GM12878 (cell line): ENCODE data around the gene PPP2R5C. TPM values are rescaled to one million over a fixed set of nuclear protein-coding genes. Genes with fewer than 3 reads are reported as not detected.

Experiments used
- ATAC-seq: fragments of 200-7000 bp; cut with Tn5 transposase; 3 replicates; pipeline ENCODE4 v1.9.1; 2020; ENCODE audit warnings: mild to moderate bottlenecking, moderate library complexity
- BruUV-seq: library from RNA; stranded (reverse); fragments of 400-500 nt; replicated peaks from 2 replicates; lab custom pipeline; 2021; lab: Mats Ljungman, UMichigan
- CTCF ChIA-PET: fragments of 300-600 bp; sonication (Branson Sonifier 250); formaldehyde crosslinking; extraction: SDS; loops from one replicate; lab custom pipeline; 2021; ENCODE audit warnings: inconsistent platforms; lab: Yijun Ruan, JAX
- POLR2A ChIA-PET: fragments of 350-600 bp; formaldehyde crosslinking; extraction: SDS; loops from one replicate; lab custom pipeline; 2021; ENCODE audit warnings: inconsistent platforms; lab: Charles Lee
- RAD21 ChIA-PET: fragments of 300-600 bp; sonication (Branson Sonifier 250); formaldehyde crosslinking; loops from one replicate; lab custom pipeline; 2023; ENCODE audit warnings: antibody characterized with exemption; ENCODE audit not compliant: unreplicated experiment; lab: Charles Lee
- SMC1A ChIA-PET: fragments of 300-600 bp; sonication (Branson Sonifier 250); formaldehyde crosslinking; loops from one replicate; lab custom pipeline; 2023; ENCODE audit not compliant: unreplicated experiment, uncharacterized antibody; lab: Charles Lee
- DNase-seq: peaks from one replicate; pipeline ENCODE4 v3.0.0-alpha.2; 2011; ENCODE audit warnings: low read depth, low spot score
- FAIRE-seq: peaks from 3 replicates; lab custom pipeline; 2011; peaks lifted over from hg19 to GRCh38; lab: Jason Lieb, UNC
- H2AFZ ChIP-seq: 2 replicates; pipeline ENCODE4 v1.6.0; 2011; ENCODE audit warnings: low read depth, low read length, control low read depth; ENCODE audit not compliant: control insufficient read depth
- H3K27ac ChIP-seq: 2 replicates; pipeline ENCODE4 v1.5.1; 2011; ENCODE audit warnings: control low read depth; ENCODE audit not compliant: control insufficient read depth, insufficient read depth
- H3K27me3 ChIP-seq, 2 experiments: replicated peaks in 1 of 2; 2 replicates each; pipeline versions ENCODE4 v1.6.0 to v1.6.1; 2011; ENCODE audit warnings: low read length in 1 of 2; ENCODE audit not compliant: control insufficient read depth in 2 of 2, insufficient read depth in 2 of 2
- H3K36me3 ChIP-seq, 2 experiments: 2 replicates each; pipeline ENCODE4 v1.5.1; 2011; ENCODE audit warnings: low read length in 1 of 2; ENCODE audit not compliant: control insufficient read depth in 2 of 2, insufficient read depth in 2 of 2
- H3K4me1 ChIP-seq: 2 replicates; pipeline ENCODE4 v1.6.1; 2011; ENCODE audit warnings: mild to moderate bottlenecking, low read length, moderate library complexity, mixed read lengths; ENCODE audit not compliant: control insufficient read depth, insufficient read depth
- H3K4me2 ChIP-seq: 2 replicates; pipeline ENCODE4 v1.6.0; 2011; ENCODE audit warnings: control low read depth; ENCODE audit not compliant: control insufficient read depth, insufficient read depth
- H3K4me3 ChIP-seq: fragments of 200-600 bp; sonication (generic); 2 replicates; pipeline ENCODE4 v1.5.1; 2016
- H3K79me2 ChIP-seq: 2 replicates; pipeline ENCODE4 v1.6.0; 2011; ENCODE audit warnings: low read length; ENCODE audit not compliant: control insufficient read depth, insufficient read depth
- H3K9ac ChIP-seq: 2 replicates; pipeline ENCODE4 v1.8.0; 2011; ENCODE audit warnings: low read length, control low read depth, mixed read lengths; ENCODE audit not compliant: control insufficient read depth, insufficient read depth
- H3K9me3 ChIP-seq: replicated peaks from 3 replicates; pipeline ENCODE4 v1.5.1; 2011; ENCODE audit warnings: mild to moderate bottlenecking, low read length; ENCODE audit not compliant: control insufficient read depth, insufficient read depth
- H4K20me1 ChIP-seq: 2 replicates; pipeline ENCODE4 v1.6.0; 2011; ENCODE audit not compliant: control insufficient read depth, insufficient read depth
- BACH1 ChIP-seq: fragments of 450-650 bp; IDR thresholded peaks from 2 replicates; pipeline ENCODE4 v1.6.1; 2017; ENCODE audit warnings: mild to moderate bottlenecking, borderline replicate concordance
- BMI1 ChIP-seq: fragments of 450-650 bp; IDR thresholded peaks from 2 replicates; pipeline ENCODE4 v1.6.1; 2016; ENCODE audit warnings: mild to moderate bottlenecking, moderate library complexity, borderline replicate concordance
- BRCA1 ChIP-seq: IDR thresholded peaks from 2 replicates; pipeline ENCODE4 v1.6.1; 2011; ENCODE audit warnings: low read depth, low read length, improper control_type of control experiment
- EP300 ChIP-seq, 2 experiments: fragments of 150-350 bp in 1 of 2; IDR thresholded peaks; 2 replicates each; pipeline ENCODE4 v1.6.1; 2011 to 2012; ENCODE audit warnings: low read depth in 2 of 2, low read length in 2 of 2, borderline replicate concordance in 1 of 2, improper control_type of control experiment in 1 of 2, inconsistent platforms in 1 of 2; ENCODE audit not compliant: control insufficient read depth in 1 of 2
- FOXK2 ChIP-seq: fragments of 450-650 bp; IDR thresholded peaks from 2 replicates; pipeline ENCODE4 v1.6.1; 2017; ENCODE audit warnings: mild to moderate bottlenecking, moderate library complexity
- IKZF2 ChIP-seq, 2 experiments: fragments of 450-650 bp; IDR thresholded peaks; 2 replicates each; pipeline ENCODE4 v1.6.1; 2017; ENCODE audit warnings: mild to moderate bottlenecking in 2 of 2, moderate library complexity in 2 of 2
- RAD51 ChIP-seq: fragments of 450-650 bp; IDR thresholded peaks from 2 replicates; pipeline ENCODE4 v1.6.1; 2016; ENCODE audit warnings: moderate library complexity, mild to moderate bottlenecking, inconsistent platforms
- SMARCA5 ChIP-seq: fragments of 450-650 bp; IDR thresholded peaks from 2 replicates; pipeline ENCODE4 v1.6.1; 2017; ENCODE audit warnings: mild to moderate bottlenecking
- SRF ChIP-seq, 2 experiments: IDR thresholded peaks; 2 replicates each; pipeline ENCODE4 v1.6.1; 2011; ENCODE audit warnings: low read depth in 2 of 2, low read length in 2 of 2, mild to moderate bottlenecking in 1 of 2, moderate library complexity in 1 of 2
- STAT3 ChIP-seq: IDR thresholded peaks from 2 replicates; pipeline ENCODE4 v1.6.1; 2011; ENCODE audit warnings: low read depth, low read length, improper control_type of control experiment
- SUZ12 ChIP-seq: fragments of 200-600 bp; sonication (generic); IDR thresholded peaks from one replicate; pipeline ENCODE4 v1.6.1; 2018; ENCODE audit warnings: antibody characterized with exemption, mild to moderate bottlenecking; ENCODE audit not compliant: unreplicated experiment
- TCF7 ChIP-seq: IDR thresholded peaks from 2 replicates; pipeline ENCODE4 v1.6.1; 2014; ENCODE audit warnings: antibody characterized with exemption, borderline replicate concordance
- ZBTB33 ChIP-seq: fragments of 450-650 bp; IDR thresholded peaks from 2 replicates; pipeline ENCODE4 v1.6.1; 2017; ENCODE audit warnings: mild to moderate bottlenecking
- ZNF217 ChIP-seq: fragments of 450-650 bp; IDR thresholded peaks from 2 replicates; pipeline ENCODE4 v1.6.1; 2017; ENCODE audit warnings: antibody characterized with exemption, mild to moderate bottlenecking
- ZNF592 ChIP-seq: fragments of 450-650 bp; IDR thresholded peaks from 2 replicates; pipeline ENCODE4 v1.6.1; 2017; ENCODE audit warnings: mild to moderate bottlenecking, moderate library complexity
- ZNF622 ChIP-seq: fragments of 450-650 bp; IDR thresholded peaks from 2 replicates; pipeline ENCODE4 v1.6.1; 2017; ENCODE audit warnings: mild to moderate bottlenecking, inconsistent platforms
- WGBS: methylation state at CpG from one replicate; pipeline ENCODE4 v1.1.6; 2016; ENCODE audit warnings: low lambda C conversion rate; ENCODE audit not compliant: insufficient replicate concordance, insufficient coverage; ENCODE audit errors: missing lambda C conversion rate; 5-methylcytosine and 5-hydroxymethylcytosine counted together
- in situ Hi-C: fragments of 300-500 bp; cut with MboI; formaldehyde crosslinking; loops from 9 replicates; pipeline ENCODE4 v1.14.3; 2018; ENCODE audit warnings: mixed read lengths
- intact Hi-C: fragments of 100-400 bp; cut with micrococcal nuclease; formaldehyde crosslinking; loops from one replicate; pipeline ENCODE4 v1.14.2; 2022; ENCODE audit not compliant: unreplicated experiment
- polyA plus RNA-seq, 11 experiments: library from polyadenylated mRNA; depleted of rRNA in 4 of 11; unstranded in 6 of 11; stranded (reverse) in 5 of 11; fragments of >200 nt; fragmentation: Nextera tagmentation in 4 of 11; fragmentation: Illumina TruSeq in 1 of 11; extraction: Ambion mirVana in 4 of 11; extraction: Trizol in 1 of 11; gene quantifications; 1 replicate in 1 of 11; 2 replicates in 10 of 11; pipeline versions ENCODE4 v1.2.1 to v1.2.3, GENCODE V29; 2011 to 2016; ENCODE audit warnings: inconsistent platforms in 2 of 11, missing spikeins in 2 of 11, low read depth in 1 of 11
- total RNA-seq, 4 experiments: library from RNA; depleted of rRNA in 3 of 4; stranded (reverse); fragments of >200 nt in 3 of 4; fragmentation: Illumina TruSeq in 1 of 4; extraction: Trizol in 1 of 4; gene quantifications; 2 replicates each; pipeline versions ENCODE4 v1.2.1 to v1.2.3, GENCODE V29; 2013 to 2021

The PPP2R5C gene
- total and polyA plus RNA-seq, 10 of the 15 experiments (the other 5 are each of a cell fraction or from before 2014, with no cell fraction given) = 106 to 199 (median 144) TPM

GRCh38 chr14:101934601-101935150 is 173.2 kb downstream of the PPP2R5C start (continued):
- TF ChIP-seq ZNF592 (no peak), SUZ12 (no peak), BMI1 (no peak), SMARCA5 (no peak), ZNF217 (no peak), RAD51 (no peak), FOXK2 (no peak)
- TF ChIP-seq, all 136 proteins: peak for 0

GRCh38 chr14:101937926-101938767 is 176.6 kb downstream of the PPP2R5C start:
- ChIA-PET CTCF (no interaction called here), RAD21 (interaction anchor here (0.7 to 1.0 kb wide), 2 partner anchors 94 to 228 kb away, joined by 3 read pairs; no protein-coding TSS in a partner anchor), POLR2A (no interaction called here), SMC1A (interaction anchor here (0.6 kb wide), 1 partner anchor 54 kb away, joined by 3 read pairs; no protein-coding TSS in a partner anchor)
- Histone ChIP-seq H3K4me1 (no peaks in the 10 kb centered on the region), H4K20me1 (no peaks in the 10 kb centered on the region), H3K27me3 (no peaks in the 10 kb centered on the region), H3K36me3 (no peaks in the 10 kb centered on the region), H3K9me3 (no peaks in the 10 kb centered on the region), H3K79me2 (no peaks in the 10 kb centered on the region), H2AFZ (no peak overlapping the region), H3K27ac (no peak overlapping the region), H3K4me2 (no peak overlapping the region), H3K9ac (no peak overlapping the region), H3K4me3 (no peak overlapping the region)
- ATAC-seq = peak; percentile 46
- BruUV-seq = no TSS peak
- 32% methylated on average over 13 of the region's 13 CpGs for WGBS
- intact Hi-C loops = no loop called here
- in situ Hi-C loops = no loop called here
- FAIRE-seq = no peak
- no peak for DNase-seq
- no peak for TF ChIP-seq BACH1
- TF ChIP-seq TCF7 = no peak
- no peak for TF ChIP-seq BRCA1
- TF ChIP-seq ZNF622 = no peak
- no peak for TF ChIP-seq SRF (IDR thresholded peaks at IDR 0.05; ENCODE audit: low read depth in 2 of 2, low read length in 2 of 2)
- TF ChIP-seq IKZF2 (IDR thresholded peaks at IDR 0.05) = no peak
- TF ChIP-seq EP300 (IDR thresholded peaks at IDR 0.05; ENCODE audit: borderline replicate concordance in 1 of 2, control insufficient read depth in 1 of 2, low read depth in 2 of 2, low read length in 2 of 2) = no peak
- TF ChIP-seq STAT3 = no peak
- no peak for TF ChIP-seq ZBTB33
